ACC112 (cell line): Measurements from ENCODE around the gene PALM3.

ENCODE experiments used
- H2AFZ ChIP-seq: fragments of 200-600 bp; sonication (generic); one replicate; pipeline ENCODE4 v1.6.0; 2017; ENCODE audit warnings: antibody characterized with exemption, low read length; ENCODE audit not compliant: unreplicated experiment
- H3K27ac ChIP-seq: fragments of 200-600 bp; sonication (generic); 2 replicates; pipeline ENCODE4 v1.5.1; 2014; ENCODE audit warnings: low read depth, mild to moderate bottlenecking, antibody characterized with exemption, low read length, moderate library complexity
- H3K27me3 ChIP-seq: fragments of 200-600 bp; sonication (generic); 2 replicates; pipeline ENCODE4 v1.6.1; 2014; ENCODE audit warnings: mild to moderate bottlenecking, antibody characterized with exemption, low read length, moderate library complexity, mixed read lengths; ENCODE audit not compliant: insufficient read depth
- H3K36me3 ChIP-seq: fragments of 200-600 bp; sonication (generic); 2 replicates; pipeline ENCODE4 v1.6.1; 2016; ENCODE audit warnings: mild to moderate bottlenecking, antibody characterized with exemption, low read length, moderate library complexity, mixed read lengths; ENCODE audit not compliant: insufficient read depth
- H3K4me1 ChIP-seq: fragments of 200-600 bp; sonication (generic); one replicate; pipeline ENCODE4 v1.6.1; 2016; ENCODE audit warnings: low read length, mixed read lengths; ENCODE audit not compliant: insufficient read depth, unreplicated experiment, control insufficient read depth
- H3K4me3 ChIP-seq: fragments of 200-600 bp; sonication (generic); 2 replicates; pipeline ENCODE4 v1.5.1; 2014; ENCODE audit warnings: mild to moderate bottlenecking, low read depth, low read length
- H3K79me2 ChIP-seq: fragments of 200-600 bp; sonication (generic); one replicate; pipeline ENCODE4 v1.6.0; 2016; ENCODE audit warnings: low read length; ENCODE audit not compliant: control insufficient read depth, unreplicated experiment, insufficient read depth

PALM3 gene

GRCh38 chr19:14088634-14089411, 26.9 kb upstream of the PALM3 start:
- no peak overlapping the region for H2AFZ ChIP-seq
- H3K4me3 ChIP-seq: peak overlapping the region; percentile 75
- H3K27ac ChIP-seq: no peak overlapping the region
- no peaks in the 10 kb centered on the region for H3K4me1 ChIP-seq
- H3K36me3 ChIP-seq: peaks cover 7% of the 10 kb centered on the region; the same call in 1 of the 2 replicates
- H3K79me2 ChIP-seq: no peaks in the 10 kb centered on the region
- H3K27me3 ChIP-seq: no peaks in the 10 kb centered on the region

- H3K4me3 ChIP-seq: no peak overlapping the region
- no peak overlapping the region for H3K27ac ChIP-seq
- H3K27me3 ChIP-seq: no peaks in the 10 kb centered on the region
- no peak overlapping the region for H2AFZ ChIP-seq
- peaks cover 7% of the 10 kb centered on the region for H3K4me1 ChIP-seq
- H3K79me2 ChIP-seq: peaks cover 6% of the 10 kb centered on the region
- no peaks in the 10 kb centered on the region for H3K36me3 ChIP-seq
These were observed 24.2 kb upstream of the PALM3 start for GRCh38 chr19:14086098-14086497.

GRCh38 chr19:14085309-14085995, 23.6 kb upstream of the PALM3 start, which contains the start of gene C19orf67:
Gene C19orf67, minus strand, starts transcription at chr19:14085783. Its CDS starts 156 bp downstream, at chr19:14085627.
- Histone ChIP-seq H2AFZ (no peak within 1 kb of the TSS), H3K36me3 (no peaks in the 10 kb centered on the region), H3K4me3 (no peak within 1 kb of the TSS), H3K79me2 (peaks cover 6% of the 10 kb centered on the region), H3K27me3 (no peaks in the 10 kb centered on the region), H3K4me1 (peaks cover 7% of the 10 kb centered on the region), H3K27ac (no peak within 1 kb of the TSS)

- no peaks in the 10 kb centered on the region for H3K36me3 ChIP-seq
- H3K27me3 ChIP-seq: no peaks in the 10 kb centered on the region
- peak overlapping the region; percentile 90 for H3K4me3 ChIP-seq
- H3K79me2 ChIP-seq: peaks cover 6% of the 10 kb centered on the region
- H3K27ac ChIP-seq: no peak overlapping the region
- peaks cover 7% of the 10 kb centered on the region for H3K4me1 ChIP-seq
- no peak overlapping the region for H2AFZ ChIP-seq
These were observed 20.7 kb upstream of the PALM3 start for GRCh38 chr19:14082675-14082960.

DNA sequence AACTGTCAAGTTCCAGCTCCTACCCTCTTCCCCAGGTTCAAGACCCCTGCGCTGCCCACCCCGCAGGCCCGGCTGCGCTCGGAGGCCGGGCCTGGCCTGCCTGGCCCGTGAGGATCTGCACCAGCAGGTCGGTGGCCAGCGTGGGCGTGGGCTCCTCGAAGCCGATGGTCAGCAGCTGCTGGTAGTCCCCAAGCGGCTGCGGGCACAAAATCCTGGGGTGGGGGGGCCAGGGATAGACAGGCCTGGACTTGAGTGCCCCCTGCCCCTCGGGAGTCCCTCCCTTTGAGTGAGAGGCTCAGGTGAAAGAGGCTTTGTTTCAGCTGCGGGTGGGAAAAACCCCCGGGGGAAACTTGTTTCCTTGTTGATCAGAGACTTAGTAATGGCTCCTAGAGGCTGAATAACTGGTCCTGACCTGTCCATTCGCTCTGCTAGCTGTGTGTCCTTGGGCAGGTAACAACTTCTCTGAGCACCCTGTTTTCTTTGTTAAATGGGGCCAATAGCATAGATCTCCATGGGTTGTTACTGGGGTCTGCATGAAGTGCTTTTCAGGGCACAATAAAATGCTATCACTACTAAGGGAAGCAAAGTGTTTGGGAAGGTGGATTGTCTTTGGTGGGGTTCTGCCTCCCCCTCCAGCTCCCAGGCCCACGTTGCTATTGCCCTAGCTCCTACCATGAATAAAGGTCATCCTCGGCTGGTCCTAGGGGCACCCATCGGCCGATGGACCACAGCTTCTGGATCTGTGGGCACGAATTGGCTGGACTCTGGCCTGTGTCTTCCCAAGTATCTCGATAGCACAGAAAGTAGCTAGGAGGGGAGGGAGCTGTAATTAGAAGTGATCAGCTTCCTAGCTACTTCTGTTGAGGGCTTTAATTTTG, 20.2 kb upstream of the PALM3 start:
- peaks cover 6% of the 10 kb centered on the region for H3K79me2 ChIP-seq
- H3K4me1 ChIP-seq: peaks cover 7% of the 10 kb centered on the region
- H3K27me3 ChIP-seq: no peaks in the 10 kb centered on the region
- no peaks in the 10 kb centered on the region for H3K36me3 ChIP-seq
- H3K27ac ChIP-seq: peak overlapping the region; percentile 58; the same call in 1 of the 2 replicates
- peak overlapping the region; percentile 90 for H3K4me3 ChIP-seq
- H2AFZ ChIP-seq: peak overlapping the region; percentile 5

- H2AFZ ChIP-seq: peak overlapping the region; percentile 85
These were observed 19.3 kb upstream of the PALM3 start for GRCh38 chr19:14080887-14081796.

GRCh38 chr19:14078411-14078810, 16.5 kb upstream of the PALM3 start:
- Histone ChIP-seq H3K27me3 (no peaks in the 10 kb centered on the region), H3K4me3 (no peak overlapping the region), H2AFZ (no peak overlapping the region), H3K79me2 (peaks cover 6% of the 10 kb centered on the region), H3K4me1 (peaks cover 10% of the 10 kb centered on the region), H3K36me3 (no peaks in the 10 kb centered on the region), H3K27ac (no peak overlapping the region)

More at GRCh38 chr19:14080887-14081796, 19.3 kb upstream of the PALM3 start:
- H3K4me1 ChIP-seq: peaks cover 7% of the 10 kb centered on the region
- peaks cover 6% of the 10 kb centered on the region for H3K79me2 ChIP-seq
- no peaks in the 10 kb centered on the region for H3K36me3 ChIP-seq
- H3K4me3 ChIP-seq: peak overlapping the region; percentile 90
- H3K27me3 ChIP-seq: no peaks in the 10 kb centered on the region
- peak overlapping the region; percentile 58; the same call in 1 of the 2 replicates for H3K27ac ChIP-seq

DNA sequence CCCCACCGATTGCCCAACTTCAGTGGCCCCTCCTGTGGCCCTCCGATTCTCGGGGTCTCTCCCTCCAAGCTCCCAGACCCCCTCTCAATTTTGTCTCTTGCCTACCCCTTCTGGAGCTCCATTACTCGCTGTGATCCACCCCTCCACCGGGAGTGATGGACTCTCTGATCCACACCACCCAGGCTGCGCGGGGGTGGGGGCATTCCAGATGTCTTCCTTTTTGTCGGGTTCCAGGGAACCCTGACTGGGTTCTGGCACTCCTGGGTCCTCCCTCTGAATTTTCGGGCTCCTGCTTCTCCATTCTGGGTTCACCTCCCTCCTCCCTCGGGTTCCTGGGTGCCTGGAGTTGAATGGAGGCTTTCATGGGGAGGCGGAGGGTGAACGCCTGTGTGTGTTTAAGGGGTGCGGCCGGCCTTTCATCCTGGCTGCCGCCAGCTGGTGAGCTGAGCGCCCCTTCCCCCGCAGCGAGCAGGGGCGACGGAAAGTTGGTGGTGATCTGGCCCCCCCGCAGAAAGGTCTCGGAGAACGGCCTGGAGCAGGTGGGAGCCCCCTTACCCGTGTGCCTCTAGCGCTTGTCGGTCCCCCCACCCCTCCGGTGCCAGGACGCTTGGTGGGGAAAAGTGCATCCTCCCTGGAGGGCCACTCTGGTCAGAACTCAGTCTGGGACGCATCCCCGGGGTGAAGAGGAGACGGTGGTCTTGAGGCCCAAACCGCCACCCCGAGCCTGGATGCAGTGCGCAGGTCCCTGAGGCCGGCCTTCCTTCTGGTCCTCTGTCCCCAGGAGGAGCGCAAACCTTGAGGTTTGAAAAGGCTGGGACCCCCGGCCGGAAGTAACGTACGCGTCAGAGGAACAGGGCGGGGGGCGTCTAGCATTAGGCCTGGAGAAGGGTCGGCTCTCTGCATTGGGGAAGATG, 12.3 kb upstream of the PALM3 start:
- Histone ChIP-seq H3K27ac (no peak overlapping the region), H3K4me3 (peak overlapping the region; percentile 92), H3K79me2 (no peaks in the 10 kb centered on the region), H3K4me1 (peaks cover 3% of the 10 kb centered on the region), H3K27me3 (no peaks in the 10 kb centered on the region), H2AFZ (peak overlapping the region; percentile 92), H3K36me3 (no peaks in the 10 kb centered on the region)

- H3K27me3 ChIP-seq: no peaks in the 10 kb centered on the region
- peak overlapping the region; percentile 92 for H2AFZ ChIP-seq
- no peak overlapping the region for H3K27ac ChIP-seq
These were observed 11.5 kb upstream of the PALM3 start for GRCh38 chr19:14073261-14073924.

More at GRCh38 chr19:14073261-14073924, 11.5 kb upstream of the PALM3 start:
- H3K36me3 ChIP-seq: no peaks in the 10 kb centered on the region
- peaks cover 3% of the 10 kb centered on the region for H3K4me1 ChIP-seq
- H3K79me2 ChIP-seq: no peaks in the 10 kb centered on the region
- H3K4me3 ChIP-seq: peak overlapping the region; percentile 92
